ENCODE results near the gene CYBB. TPM values are rescaled to one million over a fixed set of nuclear protein-coding genes. Genes with fewer than 3 reads are reported as not detected.

CYBB gene
- total and polyA plus RNA-seq, 4 experiments from 2014 or later: 0.05 to 8.1 (median 3.6) TPM

GRCh38 chrX:37782359-37782758, 2.5 kb downstream of the CYBB start:
- peaks cover 17 to 25% (median 20%) of the 10 kb centered on the region in 4 donors for H3K4me1 Mint-ChIP-seq
- H3K27ac ChIP-seq (ENCODE audit: low read depth, low read length): no peak overlapping the region
- H3K36me3 ChIP-seq (ENCODE audit: insufficient read depth, low read length): no peaks in the 10 kb centered on the region
- no peak overlapping the region for H3K27ac Mint-ChIP-seq
- no peaks in the 10 kb centered on the region for H3K27me3 ChIP-seq (ENCODE audit: insufficient read depth, low read length)
- intact Hi-C loops (cut with micrococcal nuclease): no loop called here
- POLR2A ChIA-PET (ENCODE audit: partially characterized antibody): no interaction called here
- H3K36me3 Mint-ChIP-seq: no peaks in the 10 kb centered on the region
- DNase-seq: no peak
- no peaks in the 10 kb centered on the region for H3K27me3 Mint-ChIP-seq
- no peaks in the 10 kb centered on the region for H3K9me3 ChIP-seq (ENCODE audit: control insufficient read depth in 1 of 2, low read length in 2 of 2)
- H3K4me1 ChIP-seq (ENCODE audit: insufficient read depth, low read length): peaks cover 25% of the 10 kb centered on the region
- CTCF ChIA-PET (ENCODE audit: partially characterized antibody): no interaction called here
- H3K9me3 Mint-ChIP-seq: no peaks in the 10 kb centered on the region
- H3K4me3 ChIP-seq (ENCODE audit: low read length in 2 of 2): no peak overlapping the region
- no peak overlapping the region for H3K4me3 Mint-ChIP-seq

DNA sequence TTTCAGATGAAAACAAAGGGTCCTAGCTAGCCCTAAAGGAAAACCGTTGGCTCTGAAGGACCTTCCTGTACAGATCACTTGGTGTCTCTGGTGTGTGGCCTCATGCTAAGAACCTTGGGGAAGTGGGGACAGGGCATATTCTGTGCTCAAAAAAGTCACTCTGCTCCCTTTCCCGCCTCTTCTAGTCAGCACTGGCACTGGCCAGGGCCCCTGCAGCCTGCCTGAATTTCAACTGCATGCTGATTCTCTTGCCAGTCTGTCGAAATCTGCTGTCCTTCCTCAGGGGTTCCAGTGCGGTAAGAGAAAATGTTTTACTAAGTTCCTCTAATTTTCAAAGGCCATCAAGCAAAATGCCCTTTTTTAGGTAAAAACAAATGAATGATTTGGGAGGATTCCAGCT, 3.4 kb downstream of the CYBB start:
- H3K27me3 Mint-ChIP-seq: no peaks in the 10 kb centered on the region
- no peaks in the 10 kb centered on the region for H3K36me3 ChIP-seq (ENCODE audit: insufficient read depth, low read length)
- no peak overlapping the region for H3K4me3 Mint-ChIP-seq
- H3K9me3 Mint-ChIP-seq: no peaks in the 10 kb centered on the region
- ChIA-PET CTCF (ENCODE audit: partially characterized antibody) (interaction anchor here (2.9 kb wide), 1 partner anchor 41 kb away, joined by 12 read pairs; no protein-coding TSS in a partner anchor), POLR2A (ENCODE audit: partially characterized antibody) (no interaction called here)
- no peaks in the 10 kb centered on the region for H3K27me3 ChIP-seq (ENCODE audit: insufficient read depth, low read length)
- DNase-seq: no peak
- no peak overlapping the region for H3K27ac Mint-ChIP-seq
- no peaks in the 10 kb centered on the region for H3K36me3 Mint-ChIP-seq
- peaks cover 29% of the 10 kb centered on the region for H3K4me1 ChIP-seq (ENCODE audit: insufficient read depth, low read length)
- no peak overlapping the region for H3K4me3 ChIP-seq (ENCODE audit: low read length in 2 of 2)
- intact Hi-C loops (cut with micrococcal nuclease): no loop called here
- H3K9me3 ChIP-seq (ENCODE audit: control insufficient read depth in 1 of 2, low read length in 2 of 2): no peaks in the 10 kb centered on the region
- peaks cover 17 to 29% (median 21%) of the 10 kb centered on the region in 4 donors for H3K4me1 Mint-ChIP-seq
- H3K27ac ChIP-seq (ENCODE audit: low read depth, low read length): no peak overlapping the region

DNA sequence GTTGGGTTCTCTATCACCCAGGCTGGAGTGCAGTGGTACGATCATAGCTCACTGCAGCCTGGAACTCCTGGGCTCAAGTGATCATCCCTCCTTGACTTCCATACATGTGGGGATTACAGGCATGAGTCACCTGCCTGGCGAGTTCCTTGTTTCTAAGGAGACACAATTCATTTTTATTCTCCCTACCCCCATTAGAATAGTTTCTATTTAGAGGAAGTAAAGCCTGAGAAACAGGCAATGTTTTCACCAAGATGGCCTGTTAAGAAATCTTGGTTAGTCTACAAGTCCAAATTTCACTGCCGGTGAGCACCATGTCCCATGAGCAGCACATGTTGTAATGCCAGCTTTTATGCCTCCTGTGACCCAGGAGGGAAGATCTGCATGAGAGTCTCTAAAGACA, 5.7 kb downstream of the CYBB start:
- Mint-ChIP-seq H3K27me3 (no peaks in the 10 kb centered on the region), H3K27ac (peak overlapping the region in 2 of 7 donors; percentile 11 to 32), H3K4me3 (no peak overlapping the region), H3K4me1 (peaks cover 20 to 35% (median 26%) of the 10 kb centered on the region in 4 donors), H3K36me3 (no peaks in the 10 kb centered on the region), H3K9me3 (no peaks in the 10 kb centered on the region)
- Histone ChIP-seq H3K9me3 (ENCODE audit: control insufficient read depth in 1 of 2, low read length in 2 of 2) (no peaks in the 10 kb centered on the region), H3K4me1 (ENCODE audit: insufficient read depth, low read length) (peaks cover 30% of the 10 kb centered on the region), H3K4me3 (ENCODE audit: low read length in 2 of 2) (no peak overlapping the region), H3K36me3 (ENCODE audit: insufficient read depth, low read length) (no peaks in the 10 kb centered on the region), H3K27ac (ENCODE audit: low read depth, low read length) (no peak overlapping the region), H3K27me3 (ENCODE audit: insufficient read depth, low read length) (no peaks in the 10 kb centered on the region)
- CTCF ChIA-PET (ENCODE audit: partially characterized antibody): interaction anchor here (2.9 kb wide), 1 partner anchor 39 kb away, joined by 12 read pairs; no protein-coding TSS in a partner anchor
- DNase-seq: no peak
- POLR2A ChIA-PET (ENCODE audit: partially characterized antibody): interaction anchor here (1.4 kb wide), 1 partner anchor 9 kb away, joined by 3 read pairs; no protein-coding TSS in a partner anchor
- intact Hi-C loops (cut with micrococcal nuclease): no loop called here

DNA sequence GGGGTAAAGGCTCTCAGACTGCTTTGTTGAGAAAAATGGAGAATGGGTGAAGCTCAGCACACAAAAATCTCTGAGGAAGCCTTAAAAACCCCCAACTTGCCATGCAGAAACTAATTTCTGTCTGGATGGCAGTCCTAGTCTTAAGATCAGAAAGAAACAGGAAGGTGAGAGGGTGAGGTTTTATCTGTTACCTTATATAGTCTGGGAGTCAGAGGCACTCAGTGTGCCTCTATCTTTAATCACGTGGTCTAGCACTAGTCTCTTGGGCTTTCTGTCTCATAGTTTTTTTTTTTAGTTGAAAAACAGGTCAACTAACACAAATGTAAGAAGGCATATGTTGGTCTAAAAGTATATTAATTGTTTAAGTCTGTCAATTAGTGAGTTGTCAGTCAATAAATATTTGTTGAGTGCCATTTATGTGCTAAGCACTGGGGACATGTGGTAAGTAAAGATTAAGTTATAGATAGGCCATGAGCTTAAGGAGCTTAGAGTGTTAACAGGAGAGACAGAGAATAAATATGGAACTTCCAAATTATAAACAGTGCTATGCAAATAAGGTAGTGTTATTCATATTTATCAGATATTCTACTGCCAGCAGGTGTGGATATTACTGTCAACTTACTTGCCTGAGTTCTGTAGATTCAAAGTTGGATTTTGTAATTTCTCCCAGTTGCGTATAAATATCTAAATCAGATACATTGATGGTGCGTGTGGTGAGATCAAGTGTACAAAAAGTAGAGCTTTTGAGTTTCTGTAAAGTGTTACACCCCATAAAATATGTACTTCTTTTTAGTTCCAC, 7.0 kb downstream of the CYBB start:
- peaks cover 20 to 35% (median 26%) of the 10 kb centered on the region in 4 donors for H3K4me1 Mint-ChIP-seq
- DNase-seq: peak in 4 of 5 donors; percentile 10 to 14 (median 10)
- H3K4me3 ChIP-seq (ENCODE audit: low read length in 2 of 2): no peak overlapping the region
- H3K9me3 Mint-ChIP-seq: no peaks in the 10 kb centered on the region
- ChIA-PET CTCF (ENCODE audit: partially characterized antibody) (no interaction called here), POLR2A (ENCODE audit: partially characterized antibody) (interaction anchor here (1.4 to 1.5 kb wide), 2 partner anchors 10 to 41 kb away, joined by 3 read pairs; no protein-coding TSS in a partner anchor)
- H3K27me3 Mint-ChIP-seq: no peaks in the 10 kb centered on the region
- peak overlapping the region; percentile 8 to 87 (median 67) for H3K27ac Mint-ChIP-seq
- peak overlapping the region; percentile 2 to 67 (median 40) for H3K4me3 Mint-ChIP-seq
- H3K4me1 ChIP-seq (ENCODE audit: insufficient read depth, low read length): peaks cover 30% of the 10 kb centered on the region
- no peak overlapping the region for H3K27ac ChIP-seq (ENCODE audit: low read depth, low read length)
- no peaks in the 10 kb centered on the region for H3K36me3 Mint-ChIP-seq
- H3K9me3 ChIP-seq (ENCODE audit: control insufficient read depth in 1 of 2, low read length in 2 of 2): no peaks in the 10 kb centered on the region
- intact Hi-C loops (cut with micrococcal nuclease): no loop called here
- H3K36me3 ChIP-seq (ENCODE audit: insufficient read depth, low read length): no peaks in the 10 kb centered on the region
- no peaks in the 10 kb centered on the region for H3K27me3 ChIP-seq (ENCODE audit: insufficient read depth, low read length)

GRCh38 chrX:37787423-37787869, 7.6 kb downstream of the CYBB start:
- H3K4me1 Mint-ChIP-seq: peaks cover 20 to 35% (median 26%) of the 10 kb centered on the region in 4 donors
- ChIA-PET POLR2A (ENCODE audit: partially characterized antibody) (interaction anchor here (1.5 kb wide), 1 partner anchor 42 kb away, joined by 3 read pairs; no protein-coding TSS in a partner anchor), CTCF (ENCODE audit: partially characterized antibody) (interaction anchor here (0.7 kb wide), 1 partner anchor 14 kb away, joined by 4 read pairs; no protein-coding TSS in a partner anchor)
- H3K9me3 Mint-ChIP-seq: no peaks in the 10 kb centered on the region
- Histone ChIP-seq H3K4me1 (ENCODE audit: insufficient read depth, low read length) (peaks cover 30% of the 10 kb centered on the region), H3K9me3 (ENCODE audit: control insufficient read depth in 1 of 2, low read length in 2 of 2) (no peaks in the 10 kb centered on the region), H3K27me3 (ENCODE audit: insufficient read depth, low read length) (no peaks in the 10 kb centered on the region), H3K36me3 (ENCODE audit: insufficient read depth, low read length) (no peaks in the 10 kb centered on the region), H3K4me3 (ENCODE audit: low read length in 2 of 2) (no peak overlapping the region), H3K27ac (ENCODE audit: low read depth, low read length) (no peak overlapping the region)
- intact Hi-C loops (cut with micrococcal nuclease): no loop called here
- no peaks in the 10 kb centered on the region for H3K27me3 Mint-ChIP-seq
- no peak for DNase-seq
- H3K27ac Mint-ChIP-seq: peak overlapping the region in 2 of 7 donors; percentile 20 to 73
- H3K36me3 Mint-ChIP-seq: no peaks in the 10 kb centered on the region
- peak overlapping the region in 6 of 8 donors; percentile 0 to 67 (median 28) for H3K4me3 Mint-ChIP-seq

DNA sequence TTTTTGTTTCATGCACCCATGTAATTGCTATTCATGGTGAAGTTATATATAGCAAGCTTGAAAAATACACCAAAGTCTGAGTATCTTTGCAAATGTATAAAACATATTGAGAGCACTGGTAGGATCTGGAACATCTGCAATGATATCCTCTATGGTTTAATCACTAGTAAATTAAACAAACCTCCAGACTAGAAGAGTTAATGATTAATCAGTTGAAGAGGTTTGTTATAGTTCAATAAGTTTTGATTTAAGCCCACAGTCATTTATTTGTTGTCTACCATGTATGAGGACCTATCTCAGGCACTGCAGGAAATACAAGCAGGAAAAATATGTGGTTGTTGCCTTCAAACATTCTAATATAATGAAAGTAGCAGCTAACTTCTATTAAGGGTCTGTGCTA, 16.5 kb downstream of the CYBB start:
- Mint-ChIP-seq H3K4me1 (peaks cover 5 to 19% (median 15%) of the 10 kb centered on the region in 4 donors), H3K9me3 (no peaks in the 10 kb centered on the region), H3K4me3 (no peak overlapping the region), H3K27me3 (no peaks in the 10 kb centered on the region), H3K27ac (no peak overlapping the region), H3K36me3 (no peaks in the 10 kb centered on the region)
- H3K9me3 ChIP-seq (ENCODE audit: control insufficient read depth in 1 of 2, low read length in 2 of 2): no peaks in the 10 kb centered on the region
- DNase-seq: no peak
- H3K36me3 ChIP-seq (ENCODE audit: insufficient read depth, low read length): no peaks in the 10 kb centered on the region
- H3K27me3 ChIP-seq (ENCODE audit: insufficient read depth, low read length): no peaks in the 10 kb centered on the region
- H3K27ac ChIP-seq (ENCODE audit: low read depth, low read length): no peak overlapping the region
- POLR2A ChIA-PET (ENCODE audit: partially characterized antibody): no interaction called here
- intact Hi-C loops (cut with micrococcal nuclease): no loop called here
- H3K4me1 ChIP-seq (ENCODE audit: insufficient read depth, low read length): peaks cover 14% of the 10 kb centered on the region
- H3K4me3 ChIP-seq (ENCODE audit: low read length in 2 of 2): no peak overlapping the region
- CTCF ChIA-PET (ENCODE audit: partially characterized antibody): no interaction called here

GRCh38 chrX:37796805-37797204, 16.9 kb downstream of the CYBB start:
- no peak overlapping the region for H3K4me3 Mint-ChIP-seq
- H3K4me1 Mint-ChIP-seq: peaks cover 5 to 19% (median 15%) of the 10 kb centered on the region in 4 donors
- no peak overlapping the region for H3K4me3 ChIP-seq (ENCODE audit: low read length in 2 of 2)
- H3K9me3 ChIP-seq (ENCODE audit: control insufficient read depth in 1 of 2, low read length in 2 of 2): no peaks in the 10 kb centered on the region
- no peak overlapping the region for H3K27ac ChIP-seq (ENCODE audit: low read depth, low read length)
- intact Hi-C loops (cut with micrococcal nuclease): no loop called here
- H3K36me3 ChIP-seq (ENCODE audit: insufficient read depth, low read length): no peaks in the 10 kb centered on the region
- peaks cover 14% of the 10 kb centered on the region for H3K4me1 ChIP-seq (ENCODE audit: insufficient read depth, low read length)
- no peaks in the 10 kb centered on the region for H3K27me3 Mint-ChIP-seq
- CTCF ChIA-PET (ENCODE audit: partially characterized antibody): no interaction called here
- H3K27me3 ChIP-seq (ENCODE audit: insufficient read depth, low read length): no peaks in the 10 kb centered on the region
- no peaks in the 10 kb centered on the region for H3K36me3 Mint-ChIP-seq
- H3K27ac Mint-ChIP-seq: no peak overlapping the region
- no peak for DNase-seq
- no peaks in the 10 kb centered on the region for H3K9me3 Mint-ChIP-seq
- POLR2A ChIA-PET (ENCODE audit: partially characterized antibody): no interaction called here
